GM12878 (cell line): ENCODE results near the gene NOL4L. TPM values are rescaled to one million over a fixed set of nuclear protein-coding genes. Genes with fewer than 3 reads are reported as not detected.

Experiments used
- MEF2A ChIP-seq: IDR thresholded peaks from 2 replicates; pipeline ENCODE4 v1.6.1; 2011; ENCODE audit warnings: low read depth, mild to moderate bottlenecking, low read length, moderate library complexity; ENCODE audit not compliant: insufficient read depth
- MYC ChIP-seq: IDR thresholded peaks from 2 replicates; pipeline ENCODE4 v1.6.1; 2011; ENCODE audit warnings: mild to moderate bottlenecking, low read length, moderate library complexity, inconsistent platforms; ENCODE audit not compliant: insufficient read depth, insufficient replicate concordance, insufficient read length, severe bottlenecking
- POU2F2 ChIP-seq: IDR thresholded peaks from 3 replicates; pipeline ENCODE4 v1.6.1; 2011; ENCODE audit warnings: low read depth, mild to moderate bottlenecking, low read length, borderline replicate concordance
- STAT1 ChIP-seq: fragments of 450-650 bp; conservative IDR thresholded peaks from 2 replicates; pipeline ENCODE4 v1.6.1; 2014; ENCODE audit warnings: antibody characterized with exemption, mild to moderate bottlenecking
- polyA plus RNA-seq, 11 experiments: library from polyadenylated mRNA; depleted of rRNA in 4 of 11; unstranded in 6 of 11; stranded (reverse) in 5 of 11; fragments of >200 nt; fragmentation: Nextera tagmentation in 4 of 11; fragmentation: Illumina TruSeq in 1 of 11; extraction: Ambion mirVana in 4 of 11; extraction: Trizol in 1 of 11; gene quantifications; 1 replicate in 1 of 11; 2 replicates in 10 of 11; pipeline versions ENCODE4 v1.2.1 to v1.2.3, GENCODE V29; 2011 to 2016; ENCODE audit warnings: inconsistent platforms in 2 of 11, missing spikeins in 2 of 11, low read depth in 1 of 11
- total RNA-seq, 4 experiments: library from RNA; depleted of rRNA in 3 of 4; stranded (reverse); fragments of >200 nt in 3 of 4; fragmentation: Illumina TruSeq in 1 of 4; extraction: Trizol in 1 of 4; gene quantifications; 2 replicates each; pipeline versions ENCODE4 v1.2.1 to v1.2.3, GENCODE V29; 2013 to 2021
- TF ChIP-seq, protein P1 (sequence below): IDR thresholded peaks from 2 replicates; pipeline ENCODE4 v1.6.1; 2011; ENCODE audit warnings: mild to moderate bottlenecking, low read depth, low read length, moderate library complexity; ENCODE audit not compliant: insufficient replicate concordance
- TF ChIP-seq, protein P2 (sequence below): fragments of 450-650 bp; IDR thresholded peaks from 2 replicates; pipeline ENCODE4 v1.6.1; 2018; ENCODE audit warnings: mild to moderate bottlenecking, low read depth, moderate library complexity; ENCODE audit not compliant: partially characterized antibody
- TF ChIP-seq, protein P3 (sequence below): IDR thresholded peaks from 2 replicates; pipeline ENCODE4 v1.6.1; 2011; ENCODE audit warnings: borderline replicate concordance, low read depth, mild to moderate bottlenecking, moderate library complexity, mixed read lengths, low read length; ENCODE audit not compliant: insufficient read depth; ENCODE audit errors: extremely low read length

The NOL4L gene
- total and polyA plus RNA-seq, 10 of the 15 experiments (the other 5 are each of a cell fraction or from before 2014, with no cell fraction given), result 2.3 to 24.0 (median 8.0) TPM

DNA sequence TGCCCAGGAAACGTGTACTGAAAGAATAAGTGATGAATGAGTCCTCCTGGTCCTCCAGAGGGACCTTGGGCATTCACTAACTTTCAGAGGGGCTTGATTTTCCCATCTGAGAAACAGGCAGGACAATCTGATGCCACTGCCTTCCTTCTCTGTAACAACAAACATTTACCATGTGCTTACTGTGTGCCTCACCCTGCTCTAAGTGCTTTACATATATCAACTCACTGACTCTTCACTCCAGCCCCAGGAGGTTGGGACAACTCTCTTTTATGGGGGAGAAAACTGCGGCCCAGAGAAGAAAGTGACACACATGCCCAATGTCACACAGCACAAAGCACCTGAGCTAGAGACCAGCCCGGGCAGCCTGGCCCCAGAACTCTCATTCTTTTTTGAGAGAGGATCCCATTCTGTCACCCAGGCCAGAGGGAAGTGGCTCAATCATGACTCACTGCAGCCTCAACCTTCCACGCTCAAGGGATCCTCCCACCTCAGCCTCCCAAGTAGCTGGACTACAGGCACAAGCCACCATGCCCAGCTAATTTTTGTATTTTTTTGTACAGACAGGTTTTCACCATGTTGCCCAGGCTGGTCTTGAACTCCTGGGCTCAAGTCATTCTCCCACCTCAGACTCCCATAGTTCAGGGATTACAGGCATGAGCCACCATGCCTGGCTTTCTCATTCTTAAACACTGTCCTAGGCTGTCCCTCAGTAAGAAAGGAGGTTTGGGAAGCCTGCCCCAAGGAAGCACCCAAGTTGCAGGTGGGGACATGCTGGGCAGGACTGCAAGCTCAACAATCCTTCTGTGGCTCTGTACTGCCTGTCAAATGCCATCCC is 38.0 kb downstream of the NOL4L start (continued):
- TF ChIP-seq, protein P1, sequence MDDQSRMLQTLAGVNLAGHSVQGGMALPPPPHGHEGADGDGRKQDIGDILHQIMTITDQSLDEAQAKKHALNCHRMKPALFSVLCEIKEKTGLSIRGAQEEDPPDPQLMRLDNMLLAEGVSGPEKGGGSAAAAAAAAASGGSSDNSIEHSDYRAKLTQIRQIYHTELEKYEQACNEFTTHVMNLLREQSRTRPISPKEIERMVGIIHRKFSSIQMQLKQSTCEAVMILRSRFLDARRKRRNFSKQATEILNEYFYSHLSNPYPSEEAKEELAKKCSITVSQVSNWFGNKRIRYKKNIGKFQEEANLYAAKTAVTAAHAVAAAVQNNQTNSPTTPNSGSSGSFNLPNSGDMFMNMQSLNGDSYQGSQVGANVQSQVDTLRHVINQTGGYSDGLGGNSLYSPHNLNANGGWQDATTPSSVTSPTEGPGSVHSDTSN, result no peak
- TF ChIP-seq MYC, result no peak
- TF ChIP-seq MEF2A, result no peak
- TF ChIP-seq, protein P2, sequence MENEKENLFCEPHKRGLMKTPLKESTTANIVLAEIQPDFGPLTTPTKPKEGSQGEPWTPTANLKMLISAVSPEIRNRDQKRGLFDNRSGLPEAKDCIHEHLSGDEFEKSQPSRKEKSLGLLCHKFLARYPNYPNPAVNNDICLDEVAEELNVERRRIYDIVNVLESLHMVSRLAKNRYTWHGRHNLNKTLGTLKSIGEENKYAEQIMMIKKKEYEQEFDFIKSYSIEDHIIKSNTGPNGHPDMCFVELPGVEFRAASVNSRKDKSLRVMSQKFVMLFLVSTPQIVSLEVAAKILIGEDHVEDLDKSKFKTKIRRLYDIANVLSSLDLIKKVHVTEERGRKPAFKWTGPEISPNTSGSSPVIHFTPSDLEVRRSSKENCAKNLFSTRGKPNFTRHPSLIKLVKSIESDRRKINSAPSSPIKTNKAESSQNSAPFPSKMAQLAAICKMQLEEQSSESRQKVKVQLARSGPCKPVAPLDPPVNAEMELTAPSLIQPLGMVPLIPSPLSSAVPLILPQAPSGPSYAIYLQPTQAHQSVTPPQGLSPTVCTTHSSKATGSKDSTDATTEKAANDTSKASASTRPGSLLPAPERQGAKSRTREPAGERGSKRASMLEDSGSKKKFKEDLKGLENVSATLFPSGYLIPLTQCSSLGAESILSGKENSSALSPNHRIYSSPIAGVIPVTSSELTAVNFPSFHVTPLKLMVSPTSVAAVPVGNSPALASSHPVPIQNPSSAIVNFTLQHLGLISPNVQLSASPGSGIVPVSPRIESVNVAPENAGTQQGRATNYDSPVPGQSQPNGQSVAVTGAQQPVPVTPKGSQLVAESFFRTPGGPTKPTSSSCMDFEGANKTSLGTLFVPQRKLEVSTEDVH, result no peak
- no peak for TF ChIP-seq POU2F2
- TF ChIP-seq, protein P3, sequence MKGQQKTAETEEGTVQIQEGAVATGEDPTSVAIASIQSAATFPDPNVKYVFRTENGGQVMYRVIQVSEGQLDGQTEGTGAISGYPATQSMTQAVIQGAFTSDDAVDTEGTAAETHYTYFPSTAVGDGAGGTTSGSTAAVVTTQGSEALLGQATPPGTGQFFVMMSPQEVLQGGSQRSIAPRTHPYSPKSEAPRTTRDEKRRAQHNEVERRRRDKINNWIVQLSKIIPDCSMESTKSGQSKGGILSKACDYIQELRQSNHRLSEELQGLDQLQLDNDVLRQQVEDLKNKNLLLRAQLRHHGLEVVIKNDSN, result no peak
- TF ChIP-seq STAT1, result no peak
